Measurements from ENCODE around the gene DICER1.

DNA sequence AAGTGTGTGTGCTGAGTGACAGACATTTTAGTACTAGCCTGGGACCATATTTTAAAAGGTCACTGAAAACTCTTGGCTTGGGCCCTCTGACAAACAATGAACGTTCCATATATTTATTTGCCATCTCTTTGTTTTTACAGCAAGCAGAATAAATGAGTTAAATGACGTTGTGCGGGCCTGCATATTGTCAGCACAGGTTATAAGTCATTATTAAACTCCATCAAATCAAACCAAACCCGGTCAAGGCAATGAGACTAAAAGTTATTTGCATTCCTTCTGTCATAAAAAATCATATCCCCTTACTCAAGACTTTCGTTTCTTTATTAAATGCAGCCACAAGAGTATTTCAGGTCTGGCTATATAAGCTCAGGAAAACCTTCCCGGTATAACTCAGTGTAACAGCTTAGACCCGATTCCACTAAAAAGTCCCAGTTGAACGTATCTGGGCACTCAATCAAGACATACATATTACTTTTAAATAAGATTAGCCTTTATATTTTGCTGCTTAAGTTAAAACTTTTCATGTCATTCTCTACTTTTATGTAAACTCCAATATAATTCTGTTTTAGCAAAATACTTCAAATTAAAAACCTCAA lies 84.9 kb downstream of the DICER1 start:
- no peak for TF ChIP-seq EZH2 (IDR thresholded peaks at IDR 0.05; ENCODE audit: borderline replicate concordance, low read depth, low read length, severe bottlenecking)
- TF ChIP-seq, protein P1, sequence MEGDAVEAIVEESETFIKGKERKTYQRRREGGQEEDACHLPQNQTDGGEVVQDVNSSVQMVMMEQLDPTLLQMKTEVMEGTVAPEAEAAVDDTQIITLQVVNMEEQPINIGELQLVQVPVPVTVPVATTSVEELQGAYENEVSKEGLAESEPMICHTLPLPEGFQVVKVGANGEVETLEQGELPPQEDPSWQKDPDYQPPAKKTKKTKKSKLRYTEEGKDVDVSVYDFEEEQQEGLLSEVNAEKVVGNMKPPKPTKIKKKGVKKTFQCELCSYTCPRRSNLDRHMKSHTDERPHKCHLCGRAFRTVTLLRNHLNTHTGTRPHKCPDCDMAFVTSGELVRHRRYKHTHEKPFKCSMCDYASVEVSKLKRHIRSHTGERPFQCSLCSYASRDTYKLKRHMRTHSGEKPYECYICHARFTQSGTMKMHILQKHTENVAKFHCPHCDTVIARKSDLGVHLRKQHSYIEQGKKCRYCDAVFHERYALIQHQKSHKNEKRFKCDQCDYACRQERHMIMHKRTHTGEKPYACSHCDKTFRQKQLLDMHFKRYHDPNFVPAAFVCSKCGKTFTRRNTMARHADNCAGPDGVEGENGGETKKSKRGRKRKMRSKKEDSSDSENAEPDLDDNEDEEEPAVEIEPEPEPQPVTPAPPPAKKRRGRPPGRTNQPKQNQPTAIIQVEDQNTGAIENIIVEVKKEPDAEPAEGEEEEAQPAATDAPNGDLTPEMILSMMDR (IDR thresholded peaks at IDR 0.05; ENCODE audit: borderline replicate concordance, extremely low read depth, low read length, poor library complexity, severe bottlenecking) = no peak

All from DND-41 (cell line).